ENCODE data around the gene ACYP2.
"Not testable (repeated sequence)": the region's sequence is repeated elsewhere in the genome, so short reads cannot be mapped to it uniquely, and the experiment has no call there.

ACYP2 gene

GRCh38 chr2:54274781-54275242 lies 159.4 kb downstream of the ACYP2 start:
- DNase-seq, result no peak

- no peak for DNase-seq
These were observed 160.1 kb downstream of the ACYP2 start for GRCh38 chr2:54275541-54275940.

GRCh38 chr2:54279385-54279784 lies 164.0 kb downstream of the ACYP2 start:
- no peak for DNase-seq

DNA sequence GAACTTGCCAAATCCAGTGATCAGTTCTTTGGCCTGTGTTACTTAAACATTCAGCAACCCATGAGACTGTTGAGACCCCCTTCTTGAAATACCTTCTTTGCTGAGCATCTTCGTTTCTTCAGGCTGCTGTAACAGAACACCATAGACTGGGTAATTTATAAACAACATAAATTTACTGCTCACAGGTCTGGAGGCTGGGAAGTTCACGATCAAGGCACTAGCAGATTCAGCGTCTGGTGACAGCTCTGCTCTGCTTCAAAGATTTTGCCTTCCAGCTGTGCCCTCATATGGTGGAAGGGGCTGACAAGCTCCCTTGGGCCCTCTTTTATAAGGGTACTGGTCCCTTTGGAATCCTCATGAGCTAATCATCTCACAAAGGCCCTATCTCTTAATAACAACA lies 169.4 kb downstream of the ACYP2 start:
- DNase-seq, result no peak

DNA sequence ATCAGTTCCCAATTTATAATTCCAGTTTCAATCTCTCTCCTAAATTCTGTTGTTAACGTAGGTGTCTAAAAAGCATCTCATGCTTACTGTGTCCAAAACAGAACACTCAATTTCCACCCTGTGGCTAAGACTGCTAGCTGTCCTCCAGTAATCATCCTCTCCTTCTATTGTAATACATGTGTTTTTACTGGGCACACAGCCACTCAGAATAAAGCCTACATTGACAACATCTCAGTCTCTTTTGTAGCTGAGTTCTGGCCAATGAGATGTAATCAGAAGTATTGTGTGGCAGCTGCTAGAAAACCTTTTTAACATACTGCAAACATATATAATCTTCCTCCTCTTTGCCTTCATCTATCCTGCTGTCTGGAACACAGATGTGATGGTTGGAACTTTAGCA lies 170.0 kb downstream of the ACYP2 start:
- DNase-seq, result no peak

- DNase-seq, result no peak
These were observed 172.1 kb downstream of the ACYP2 start for GRCh38 chr2:54287532-54287931.

- DNase-seq, result no peak
These were observed 174.5 kb downstream of the ACYP2 start for GRCh38 chr2:54289917-54290316.

DNA sequence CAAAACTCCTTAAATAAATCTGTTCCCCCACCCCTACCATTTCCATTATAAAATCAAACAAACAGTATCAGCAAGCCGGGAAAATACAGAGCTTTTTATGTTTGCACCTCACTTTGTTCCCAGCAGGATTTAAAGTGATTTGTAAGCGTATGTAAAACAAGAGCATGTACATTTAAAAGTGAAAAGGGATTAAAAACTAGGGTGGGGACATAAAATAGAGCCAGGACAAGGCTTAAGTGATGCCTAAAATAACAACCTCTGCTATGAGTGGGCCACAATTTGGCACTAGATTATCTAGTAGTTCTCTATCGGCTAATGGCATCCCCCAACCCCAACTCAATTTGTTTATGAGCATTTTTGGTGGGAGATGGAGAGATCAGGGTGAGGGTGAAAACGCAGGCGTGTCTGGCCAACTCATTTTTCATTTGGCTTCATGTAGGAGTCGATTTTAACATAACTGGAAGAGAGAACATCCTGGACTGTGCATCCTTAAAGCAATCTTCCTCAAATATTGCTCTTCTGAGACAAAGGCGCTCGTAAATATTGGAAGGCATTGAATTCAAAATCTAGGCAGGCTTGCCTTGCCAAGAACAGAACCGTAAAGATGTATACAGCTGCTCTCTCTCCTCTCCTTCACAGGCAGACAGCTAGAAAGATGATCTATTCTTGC lies 175.1 kb downstream of the ACYP2 start:
- no peak for DNase-seq

- DNase-seq, result not testable (repeated sequence)
These were observed 179.2 kb downstream of the ACYP2 start for GRCh38 chr2:54294665-54295064.

DNA sequence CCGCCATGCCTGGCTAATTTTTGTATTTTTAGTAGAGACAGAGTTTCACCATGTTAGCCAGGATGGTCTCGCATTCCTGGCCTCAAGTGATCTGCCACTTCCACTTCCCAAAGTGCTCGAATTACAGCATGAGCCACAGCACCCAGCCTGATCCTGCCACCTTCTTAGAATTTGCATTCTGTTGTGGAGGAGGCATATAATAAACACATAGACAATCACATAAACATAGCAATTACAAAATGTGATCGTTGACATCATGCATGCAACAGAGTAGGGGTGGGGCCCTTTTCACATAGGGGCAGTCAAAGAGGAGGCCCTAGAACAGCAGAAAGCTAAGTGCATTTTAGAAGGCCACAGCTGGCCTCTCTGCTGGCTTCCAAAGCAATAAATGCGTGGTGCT lies 180.5 kb downstream of the ACYP2 start:
- no peak for DNase-seq

- DNase-seq, result no peak
These were observed 183.1 kb downstream of the ACYP2 start for GRCh38 chr2:54298514-54298913.

GRCh38 chr2:54303631-54304030 lies 188.2 kb downstream of the ACYP2 start:
- no peak for DNase-seq

DNA sequence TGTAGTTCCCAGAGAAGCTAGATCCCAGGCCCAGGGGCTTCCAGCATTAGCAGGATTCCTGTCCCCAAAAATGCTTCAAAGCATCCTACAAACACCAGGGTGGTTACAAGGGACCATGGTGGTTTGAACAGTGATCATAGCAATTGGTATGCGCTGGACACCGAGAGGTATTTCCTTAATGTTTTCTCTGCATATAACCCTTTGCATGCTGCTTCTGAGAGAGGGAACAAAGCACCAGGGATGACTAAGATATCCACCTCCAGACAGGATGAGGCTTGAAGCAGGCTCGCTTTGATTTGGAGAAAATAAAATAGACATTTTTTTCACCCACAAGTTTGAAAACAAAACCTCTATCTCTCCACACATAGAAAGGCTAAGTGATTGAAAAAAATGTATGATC lies 191.1 kb downstream of the ACYP2 start:
- no peak for DNase-seq

DNA sequence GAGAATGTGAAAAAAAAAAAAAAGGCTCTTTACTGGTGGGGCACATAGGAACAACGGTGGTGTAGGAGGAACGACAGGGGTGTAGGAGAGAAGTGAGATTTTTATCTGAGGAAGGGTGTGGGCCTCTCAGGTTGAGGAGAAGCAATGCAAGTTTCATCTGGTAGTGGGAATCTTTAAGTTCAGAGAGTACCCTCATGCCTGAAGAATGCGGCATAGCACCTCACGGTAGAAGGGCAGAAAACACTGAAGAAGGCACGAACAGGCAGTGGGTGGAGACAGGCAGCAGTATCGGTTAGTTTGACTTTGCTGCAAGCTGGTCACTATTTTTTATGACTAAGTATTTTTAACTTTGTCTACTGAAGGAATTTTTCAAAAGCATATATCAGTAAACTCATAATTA lies 192.8 kb downstream of the ACYP2 start:
- no peak for DNase-seq

DNA sequence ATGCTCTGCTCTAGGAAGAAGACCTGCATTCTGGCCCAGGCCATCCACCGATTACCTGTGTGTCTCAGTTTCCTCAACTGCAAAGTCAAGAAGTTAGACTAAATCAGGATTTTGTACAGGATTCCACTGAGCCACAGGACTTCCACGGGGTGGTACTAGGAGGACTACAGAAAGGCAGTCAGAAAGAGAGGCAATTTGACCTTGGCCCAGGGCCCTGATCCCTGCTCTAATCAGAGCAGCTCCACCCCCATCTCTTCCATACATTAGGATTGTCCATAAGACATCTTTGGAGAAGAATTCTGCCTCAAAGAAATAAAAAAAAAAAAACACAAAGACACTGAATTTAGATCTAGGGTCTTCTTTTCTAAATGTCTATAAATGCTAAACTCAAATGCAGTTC lies 193.4 kb downstream of the ACYP2 start:
- no peak for DNase-seq

- no peak for DNase-seq
These were observed 194.9 kb downstream of the ACYP2 start for GRCh38 chr2:54310311-54310710.

GRCh38 chr2:54310961-54311360 lies 195.5 kb downstream of the ACYP2 start:
- no peak for DNase-seq

DNA sequence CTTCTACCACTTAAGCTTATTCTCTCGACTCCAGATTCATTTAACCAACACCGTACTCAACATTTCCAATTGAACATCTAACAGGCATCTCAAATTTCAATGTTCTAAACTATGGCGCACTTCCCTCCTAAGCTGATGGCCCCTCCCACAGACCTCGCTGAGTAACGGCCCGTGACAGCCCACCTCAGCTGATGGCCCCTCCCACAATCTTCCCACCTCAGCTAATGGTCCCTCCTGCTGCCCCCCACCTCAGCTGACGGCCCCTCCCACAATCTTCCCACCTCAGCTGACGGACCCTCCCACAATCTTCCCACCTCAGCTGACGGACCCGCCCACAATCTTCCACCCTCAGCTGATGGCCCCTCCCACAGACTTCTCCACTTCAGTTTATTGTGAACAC lies 197.7 kb downstream of the ACYP2 start:
- DNase-seq, result no peak

DNA sequence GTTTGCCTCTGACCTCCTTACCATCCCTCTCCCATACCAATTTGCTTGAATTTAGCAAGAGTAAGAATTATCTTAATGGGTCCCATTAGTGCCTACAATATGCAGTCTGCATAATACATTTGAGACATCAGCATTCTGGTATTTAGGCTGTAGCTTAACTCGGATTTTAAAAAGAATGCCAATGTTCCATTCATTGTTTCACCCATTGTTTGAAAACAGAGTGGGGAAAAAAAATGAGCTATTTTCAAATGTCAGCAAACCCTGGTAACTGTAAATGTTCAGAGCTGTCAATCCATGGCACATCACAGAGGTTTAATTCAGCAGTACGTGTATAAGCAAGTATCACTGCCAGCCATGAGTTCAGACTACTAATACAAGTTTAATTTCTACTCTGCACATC lies 202.6 kb downstream of the ACYP2 start:
- DNase-seq, result no peak

GRCh38 chr2:54318821-54319220 lies 203.4 kb downstream of the ACYP2 start:
- DNase-seq, result no peak

DNA sequence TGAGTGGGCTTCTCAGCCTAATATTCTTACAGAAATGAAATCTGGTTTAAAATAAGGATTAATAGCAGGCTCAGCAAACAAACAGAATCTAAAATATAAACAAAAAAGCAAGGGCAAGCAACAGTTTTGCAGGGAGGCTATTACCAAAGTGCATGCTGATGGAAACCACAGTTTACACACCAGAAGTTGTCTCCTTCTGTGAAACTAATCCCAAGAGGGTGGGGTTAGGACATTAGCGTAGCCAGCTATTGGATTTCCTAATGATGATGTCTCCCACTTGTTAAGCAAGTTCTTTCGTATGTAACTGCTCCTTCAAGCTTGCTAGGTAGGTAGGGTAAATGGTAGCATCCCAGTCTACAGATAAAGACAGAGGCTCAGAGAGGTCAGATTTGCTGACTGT lies 205.6 kb downstream of the ACYP2 start:
- no peak for DNase-seq

DNA sequence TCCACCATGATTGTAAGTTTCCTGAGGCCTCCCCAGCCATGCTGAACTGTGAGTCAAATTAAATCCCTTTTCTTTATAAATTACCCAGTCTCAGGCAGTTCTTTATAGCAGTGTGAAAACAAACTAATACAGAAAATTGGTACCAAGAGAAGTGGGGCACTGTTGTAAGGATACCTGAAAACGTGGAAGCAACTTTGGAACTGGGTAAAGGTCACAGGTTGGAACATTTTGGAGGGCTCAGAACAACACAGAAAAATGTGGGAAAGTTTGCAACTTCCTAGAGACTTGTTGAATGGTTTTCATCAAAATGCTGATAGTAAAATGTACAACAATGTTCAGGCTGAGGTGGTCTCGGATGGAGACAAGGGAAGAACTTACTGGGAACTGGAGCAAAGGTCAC lies 209.1 kb downstream of the ACYP2 start:
- not testable (repeated sequence) for DNase-seq

GRCh38 chr2:54325148-54325547 lies 209.7 kb downstream of the ACYP2 start:
- no peak for DNase-seq

DNA sequence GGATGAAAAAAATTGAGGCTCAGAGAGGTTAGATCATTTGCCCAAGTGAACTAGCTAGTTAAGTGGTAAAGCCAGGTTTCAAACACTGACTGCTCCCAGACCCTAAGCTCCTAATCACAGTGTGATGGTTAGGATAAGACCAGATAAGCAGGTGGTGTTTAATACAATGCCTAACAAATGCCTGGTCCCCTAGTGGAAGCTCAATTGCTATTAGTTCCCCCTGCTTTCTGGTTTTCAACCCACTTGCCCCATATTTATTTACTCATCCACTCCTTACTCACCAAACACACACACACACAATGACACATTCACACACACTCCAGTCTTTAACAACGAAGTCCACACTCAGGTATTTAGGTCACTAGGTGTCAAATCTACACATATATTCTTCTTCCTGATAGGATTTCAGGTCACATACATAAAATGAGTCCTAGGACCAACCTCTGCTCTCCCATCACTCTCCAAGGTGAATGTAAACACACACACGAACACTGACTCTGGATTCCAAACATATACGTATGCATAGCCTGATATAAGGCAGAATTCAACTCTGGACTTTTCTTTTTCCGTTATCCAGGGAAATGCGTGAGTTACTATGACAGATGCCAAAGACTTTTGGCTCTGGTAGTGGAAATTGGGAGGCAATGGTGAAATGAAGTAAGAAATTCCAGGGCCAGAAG lies 214.2 kb downstream of the ACYP2 start:
- no peak for DNase-seq
